SK-N-SH treated with all-trans-retinoic acid at 6 μM for 48 hours (cell line): ENCODE data around the gene PAK5.

ENCODE experiments used
- ARNTL ChIP-seq: fragments of 450-650 bp; formaldehyde crosslinking; IDR thresholded peaks from 2 replicates; pipeline ENCODE4 v1.5.0; 2020; ENCODE audit warnings: low read depth, mild to moderate bottlenecking, moderate library complexity, borderline replicate concordance
- CREB5 ChIP-seq: fragments of 250-450 bp; sonication (Bioruptor Pico); IDR thresholded peaks from 2 replicates; pipeline ENCODE4 v1.5.1; 2020; ENCODE audit warnings: low read depth, mild to moderate bottlenecking, moderate library complexity
- CSDC2 ChIP-seq: fragments of 250-450 bp; sonication (Bioruptor Pico); IDR thresholded peaks from 2 replicates; pipeline ENCODE4 v1.5.0; 2020; ENCODE audit warnings: mild to moderate bottlenecking, moderate library complexity
- ISL1 ChIP-seq: fragments of 250-450 bp; sonication (Bioruptor Pico); IDR thresholded peaks from 2 replicates; pipeline ENCODE4 v2.1.2; 2022; ENCODE audit warnings: mild to moderate bottlenecking, moderate library complexity
- OSR1 ChIP-seq: fragments of 250-450 bp; sonication (Bioruptor Pico); IDR thresholded peaks from 2 replicates; pipeline ENCODE4 v1.8.0; 2022; ENCODE audit warnings: moderate library complexity, mild to moderate bottlenecking, inconsistent platforms
- PPARA ChIP-seq: fragments of 250-450 bp; sonication (Bioruptor Pico); IDR thresholded peaks from 2 replicates; pipeline ENCODE4 v1.5.0; 2020; ENCODE audit warnings: mild to moderate bottlenecking, borderline replicate concordance
- SNAI2 ChIP-seq: fragments of 250-450 bp; sonication (Bioruptor Pico); IDR thresholded peaks from 2 replicates; pipeline ENCODE4 v1.5.0; 2020; ENCODE audit warnings: mild to moderate bottlenecking, moderate library complexity
- TOX ChIP-seq: fragments of 250-450 bp; sonication (Bioruptor Pico); IDR thresholded peaks from 2 replicates; pipeline ENCODE4 v1.8.0; 2021; ENCODE audit warnings: mild to moderate bottlenecking, moderate library complexity, borderline replicate concordance
- ZFP30 ChIP-seq: fragments of 450-650 bp; formaldehyde crosslinking; IDR thresholded peaks from 2 replicates; pipeline ENCODE4 v1.5.0; 2022; ENCODE audit warnings: mild to moderate bottlenecking, moderate library complexity
- ZNF565 ChIP-seq: fragments of 450-650 bp; formaldehyde crosslinking; conservative IDR thresholded peaks from 2 replicates; pipeline ENCODE4 v1.5.0; 2020; ENCODE audit warnings: low read depth, mild to moderate bottlenecking, moderate library complexity
- ZNF8 ChIP-seq: fragments of 450-650 bp; formaldehyde crosslinking; IDR thresholded peaks from 2 replicates; pipeline ENCODE4 v1.5.0; 2020; ENCODE audit warnings: mild to moderate bottlenecking, moderate library complexity
- TF ChIP-seq, protein P1 (sequence below): fragments of 250-450 bp; sonication (Bioruptor Pico); IDR thresholded peaks from 2 replicates; pipeline ENCODE4 v1.5.0; 2020; ENCODE audit warnings: mild to moderate bottlenecking, moderate library complexity
- TF ChIP-seq, protein P2 (sequence below): fragments of 250-450 bp; sonication (Bioruptor Pico); IDR thresholded peaks from 2 replicates; pipeline ENCODE4 v1.8.0; 2020; ENCODE audit warnings: mild to moderate bottlenecking, moderate library complexity, borderline replicate concordance

- TF ChIP-seq TOX (no peak), ZNF8 (CRISPR knock-in tag) (no peak), SNAI2 (CRISPR knock-in tag) (no peak), CSDC2 (no peak), OSR1 (CRISPR knock-in tag) (no peak), ZFP30 (CRISPR knock-in tag) (no peak), CREB5 (CRISPR knock-in tag) (no peak), ARNTL (no peak), ISL1 (CRISPR knock-in tag) (no peak), PPARA (CRISPR knock-in tag) (no peak), ZNF565 (no peak)
- TF ChIP-seq, protein P1, sequence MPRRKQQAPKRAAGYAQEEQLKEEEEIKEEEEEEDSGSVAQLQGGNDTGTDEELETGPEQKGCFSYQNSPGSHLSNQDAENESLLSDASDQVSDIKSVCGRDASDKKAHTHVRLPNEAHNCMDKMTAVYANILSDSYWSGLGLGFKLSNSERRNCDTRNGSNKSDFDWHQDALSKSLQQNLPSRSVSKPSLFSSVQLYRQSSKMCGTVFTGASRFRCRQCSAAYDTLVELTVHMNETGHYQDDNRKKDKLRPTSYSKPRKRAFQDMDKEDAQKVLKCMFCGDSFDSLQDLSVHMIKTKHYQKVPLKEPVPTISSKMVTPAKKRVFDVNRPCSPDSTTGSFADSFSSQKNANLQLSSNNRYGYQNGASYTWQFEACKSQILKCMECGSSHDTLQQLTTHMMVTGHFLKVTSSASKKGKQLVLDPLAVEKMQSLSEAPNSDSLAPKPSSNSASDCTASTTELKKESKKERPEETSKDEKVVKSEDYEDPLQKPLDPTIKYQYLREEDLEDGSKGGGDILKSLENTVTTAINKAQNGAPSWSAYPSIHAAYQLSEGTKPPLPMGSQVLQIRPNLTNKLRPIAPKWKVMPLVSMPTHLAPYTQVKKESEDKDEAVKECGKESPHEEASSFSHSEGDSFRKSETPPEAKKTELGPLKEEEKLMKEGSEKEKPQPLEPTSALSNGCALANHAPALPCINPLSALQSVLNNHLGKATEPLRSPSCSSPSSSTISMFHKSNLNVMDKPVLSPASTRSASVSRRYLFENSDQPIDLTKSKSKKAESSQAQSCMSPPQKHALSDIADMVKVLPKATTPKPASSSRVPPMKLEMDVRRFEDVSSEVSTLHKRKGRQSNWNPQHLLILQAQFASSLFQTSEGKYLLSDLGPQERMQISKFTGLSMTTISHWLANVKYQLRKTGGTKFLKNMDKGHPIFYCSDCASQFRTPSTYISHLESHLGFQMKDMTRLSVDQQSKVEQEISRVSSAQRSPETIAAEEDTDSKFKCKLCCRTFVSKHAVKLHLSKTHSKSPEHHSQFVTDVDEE: no peak
- TF ChIP-seq, protein P2, sequence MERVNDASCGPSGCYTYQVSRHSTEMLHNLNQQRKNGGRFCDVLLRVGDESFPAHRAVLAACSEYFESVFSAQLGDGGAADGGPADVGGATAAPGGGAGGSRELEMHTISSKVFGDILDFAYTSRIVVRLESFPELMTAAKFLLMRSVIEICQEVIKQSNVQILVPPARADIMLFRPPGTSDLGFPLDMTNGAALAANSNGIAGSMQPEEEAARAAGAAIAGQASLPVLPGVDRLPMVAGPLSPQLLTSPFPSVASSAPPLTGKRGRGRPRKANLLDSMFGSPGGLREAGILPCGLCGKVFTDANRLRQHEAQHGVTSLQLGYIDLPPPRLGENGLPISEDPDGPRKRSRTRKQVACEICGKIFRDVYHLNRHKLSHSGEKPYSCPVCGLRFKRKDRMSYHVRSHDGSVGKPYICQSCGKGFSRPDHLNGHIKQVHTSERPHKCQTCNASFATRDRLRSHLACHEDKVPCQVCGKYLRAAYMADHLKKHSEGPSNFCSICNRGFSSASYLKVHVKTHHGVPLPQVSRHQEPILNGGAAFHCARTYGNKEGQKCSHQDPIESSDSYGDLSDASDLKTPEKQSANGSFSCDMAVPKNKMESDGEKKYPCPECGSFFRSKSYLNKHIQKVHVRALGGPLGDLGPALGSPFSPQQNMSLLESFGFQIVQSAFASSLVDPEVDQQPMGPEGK (CRISPR knock-in tag): no peak
Observed at GRCh38 chr20:9577397-9577796, 261.5 kb downstream of the PAK5 start.
